Measurements from ENCODE around the gene STIM2. TPM values are rescaled to one million over a fixed set of nuclear protein-coding genes. Genes with fewer than 3 reads are reported as not detected.
A peak's percentile ranks its signal among the peaks of the same experiment; 100 is the strongest.

The STIM2 gene
- total and polyA plus RNA-seq, 10 donors = 26.8 to 66.6 (median 49.1) TPM

DNA sequence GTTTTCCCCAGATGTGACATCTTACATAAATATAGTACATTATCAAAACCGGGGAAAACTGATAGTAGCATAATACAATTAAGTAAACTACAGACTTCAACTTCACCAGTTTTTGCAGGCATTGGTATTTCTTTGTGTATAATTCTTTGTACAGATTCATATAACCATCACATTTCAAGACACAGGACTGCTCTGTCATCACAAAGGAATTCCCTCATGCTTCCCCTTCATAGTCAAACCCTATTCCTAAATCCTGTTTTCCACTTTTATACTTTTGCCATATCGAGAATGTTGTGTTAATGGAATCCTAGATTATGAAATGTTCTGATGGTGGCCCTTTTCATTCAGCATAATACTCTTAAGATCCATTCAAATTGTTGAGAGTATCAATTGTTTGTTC is 36.0 kb downstream of the STIM2 start:
- Histone ChIP-seq H3K36me3 (no peaks in the 10 kb centered on the region), H3K4me3 (no peak overlapping the region), H3K27me3 (replicated peaks in 1 of 7) (no peaks in the 10 kb centered on the region), H3K9me3 (peaks cover 0 to 3% (median 0%) of the 10 kb centered on the region in 8 donors), H3K27ac (no peak overlapping the region), H3K4me1 (peaks cover 9 to 65% (median 36%) of the 10 kb centered on the region in 6 donors)
- no peak for DNase-seq
- intact Hi-C loops (cut with DNase I; ENCODE audit: low total_unique reads) = no loop called here
- TF ChIP-seq POLR2AphosphoS5 (IDR thresholded peaks at IDR 0.05) (no peak), POLR2A (IDR thresholded peaks at IDR 0.05) (no peak)
- TF ChIP-seq, protein P1, sequence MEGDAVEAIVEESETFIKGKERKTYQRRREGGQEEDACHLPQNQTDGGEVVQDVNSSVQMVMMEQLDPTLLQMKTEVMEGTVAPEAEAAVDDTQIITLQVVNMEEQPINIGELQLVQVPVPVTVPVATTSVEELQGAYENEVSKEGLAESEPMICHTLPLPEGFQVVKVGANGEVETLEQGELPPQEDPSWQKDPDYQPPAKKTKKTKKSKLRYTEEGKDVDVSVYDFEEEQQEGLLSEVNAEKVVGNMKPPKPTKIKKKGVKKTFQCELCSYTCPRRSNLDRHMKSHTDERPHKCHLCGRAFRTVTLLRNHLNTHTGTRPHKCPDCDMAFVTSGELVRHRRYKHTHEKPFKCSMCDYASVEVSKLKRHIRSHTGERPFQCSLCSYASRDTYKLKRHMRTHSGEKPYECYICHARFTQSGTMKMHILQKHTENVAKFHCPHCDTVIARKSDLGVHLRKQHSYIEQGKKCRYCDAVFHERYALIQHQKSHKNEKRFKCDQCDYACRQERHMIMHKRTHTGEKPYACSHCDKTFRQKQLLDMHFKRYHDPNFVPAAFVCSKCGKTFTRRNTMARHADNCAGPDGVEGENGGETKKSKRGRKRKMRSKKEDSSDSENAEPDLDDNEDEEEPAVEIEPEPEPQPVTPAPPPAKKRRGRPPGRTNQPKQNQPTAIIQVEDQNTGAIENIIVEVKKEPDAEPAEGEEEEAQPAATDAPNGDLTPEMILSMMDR (IDR thresholded peaks at IDR 0.05 in 8 of 11, conservative IDR thresholded peaks at IDR 0.05 in 3 of 11) = no peak
- 71 to 98% (median 93%) methylated on average over 2 of the region's 2 CpGs for WGBS, 5 donors

GRCh38 chr4:26899991-26900390 is 39.4 kb downstream of the STIM2 start:
- Histone ChIP-seq H3K27me3 (replicated peaks in 1 of 7) (no peaks in the 10 kb centered on the region), H3K4me3 (no peak overlapping the region), H3K36me3 (no peaks in the 10 kb centered on the region), H3K27ac (peak overlapping the region in 7 of 8 donors; percentile 10 to 66 (median 39)), H3K9me3 (no peaks in the 10 kb centered on the region), H3K4me1 (peaks cover 9 to 75% (median 45%) of the 10 kb centered on the region in 6 donors)
- intact Hi-C loops (cut with DNase I; ENCODE audit: low total_unique reads) = no loop called here
- no peak for DNase-seq
- TF ChIP-seq POLR2AphosphoS5 (IDR thresholded peaks at IDR 0.05) (no peak), POLR2A (IDR thresholded peaks at IDR 0.05) (no peak)
- TF ChIP-seq, protein P1 (IDR thresholded peaks at IDR 0.05 in 8 of 11, conservative IDR thresholded peaks at IDR 0.05 in 3 of 11) = no peak
- WGBS, 5 donors = 41 to 55% (median 44%) methylated on average over 3 of the region's 3 CpGs

DNA sequence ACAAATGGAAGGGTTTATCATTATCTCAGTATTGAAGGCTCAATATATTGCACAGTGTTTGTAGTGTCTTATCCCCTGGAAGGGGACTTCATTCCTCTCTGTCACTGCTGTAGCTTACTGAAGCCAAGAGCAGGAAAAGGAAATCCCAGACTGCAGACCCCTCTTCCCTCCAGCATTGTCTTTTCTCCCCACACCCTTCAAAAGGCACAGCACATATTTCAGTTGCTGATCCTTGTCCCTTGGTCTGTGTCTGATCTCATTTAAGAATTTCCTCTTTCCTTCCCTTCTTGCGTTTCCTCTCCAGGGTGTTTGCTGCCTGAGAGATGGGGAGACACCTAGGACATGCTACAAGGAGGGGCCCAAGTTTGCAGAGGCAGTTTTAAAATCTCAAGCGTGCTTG is 40.1 kb downstream of the STIM2 start:
- no peaks in the 10 kb centered on the region for H3K27me3 ChIP-seq (replicated peaks in 1 of 7)
- peak overlapping the region in 6 of 8 donors; percentile 16 to 66 (median 39) for H3K27ac ChIP-seq
- H3K4me1 ChIP-seq = peaks cover 9 to 83% (median 50%) of the 10 kb centered on the region in 6 donors
- DNase-seq = no peak
- WGBS, 5 donors = 54 to 71% (median 59%) methylated on average over 2 of the region's 2 CpGs
- no peaks in the 10 kb centered on the region for H3K9me3 ChIP-seq
- TF ChIP-seq, protein P1 (IDR thresholded peaks at IDR 0.05 in 8 of 11, conservative IDR thresholded peaks at IDR 0.05 in 3 of 11) = no peak
- TF ChIP-seq POLR2AphosphoS5 (IDR thresholded peaks at IDR 0.05) (no peak), POLR2A (IDR thresholded peaks at IDR 0.05) (no peak)
- H3K36me3 ChIP-seq = no peaks in the 10 kb centered on the region
- intact Hi-C loops (cut with DNase I; ENCODE audit: low total_unique reads) = no loop called here
- no peak overlapping the region for H3K4me3 ChIP-seq

DNA sequence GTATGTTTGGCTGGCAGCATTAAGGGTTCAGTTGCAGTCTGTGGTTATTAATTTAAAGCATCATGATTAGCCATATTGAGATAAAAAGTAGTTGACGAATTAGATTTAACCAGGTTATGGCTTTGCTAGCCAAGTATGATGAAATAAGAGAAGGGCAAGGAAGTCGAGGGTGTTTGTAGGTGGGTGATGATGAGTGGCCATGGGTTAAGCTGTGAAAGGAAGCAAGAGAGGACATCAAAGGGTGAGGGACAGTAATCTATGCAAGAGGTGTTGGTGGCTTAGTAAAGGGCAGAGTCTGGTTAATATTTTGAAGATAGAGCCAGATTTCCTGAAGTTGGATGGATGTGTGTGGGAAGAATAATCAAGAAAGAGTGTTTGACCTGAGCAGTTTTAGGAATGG is 44.5 kb downstream of the STIM2 start:
- Histone ChIP-seq H3K4me1 (peaks cover 12 to 96% (median 61%) of the 10 kb centered on the region in 6 donors), H3K27me3 (replicated peaks in 1 of 7) (no peaks in the 10 kb centered on the region), H3K4me3 (no peak overlapping the region), H3K27ac (no peak overlapping the region), H3K9me3 (no peaks in the 10 kb centered on the region), H3K36me3 (no peaks in the 10 kb centered on the region)
- intact Hi-C loops (cut with DNase I; ENCODE audit: low total_unique reads) = no loop called here
- TF ChIP-seq POLR2AphosphoS5 (IDR thresholded peaks at IDR 0.05) = no peak
- TF ChIP-seq, protein P1 (IDR thresholded peaks at IDR 0.05 in 8 of 11, conservative IDR thresholded peaks at IDR 0.05 in 3 of 11) = no peak
- TF ChIP-seq POLR2A (IDR thresholded peaks at IDR 0.05) = no peak
- no peak for DNase-seq
- 56 to 65% (median 60%) methylated on average over 2 of the region's 2 CpGs for whole genome bisulfite sequencing, 5 donors

Data from spleen (tissue), 11 donors.